COLO829 (cell line): Measurements from ENCODE around the gene ARL6IP4.
A peak's percentile ranks its signal among the peaks of the same experiment; 100 is the strongest.
"Not testable (repeated sequence)": the region's sequence is repeated elsewhere in the genome, so short reads cannot be mapped to it uniquely, and the experiment has no call there.

Experiments used
- DNase-seq: peaks from one replicate; pipeline ENCODE4 v3.0.0; 2012; ENCODE audit warnings: low spot score

ARL6IP4 gene

DNA sequence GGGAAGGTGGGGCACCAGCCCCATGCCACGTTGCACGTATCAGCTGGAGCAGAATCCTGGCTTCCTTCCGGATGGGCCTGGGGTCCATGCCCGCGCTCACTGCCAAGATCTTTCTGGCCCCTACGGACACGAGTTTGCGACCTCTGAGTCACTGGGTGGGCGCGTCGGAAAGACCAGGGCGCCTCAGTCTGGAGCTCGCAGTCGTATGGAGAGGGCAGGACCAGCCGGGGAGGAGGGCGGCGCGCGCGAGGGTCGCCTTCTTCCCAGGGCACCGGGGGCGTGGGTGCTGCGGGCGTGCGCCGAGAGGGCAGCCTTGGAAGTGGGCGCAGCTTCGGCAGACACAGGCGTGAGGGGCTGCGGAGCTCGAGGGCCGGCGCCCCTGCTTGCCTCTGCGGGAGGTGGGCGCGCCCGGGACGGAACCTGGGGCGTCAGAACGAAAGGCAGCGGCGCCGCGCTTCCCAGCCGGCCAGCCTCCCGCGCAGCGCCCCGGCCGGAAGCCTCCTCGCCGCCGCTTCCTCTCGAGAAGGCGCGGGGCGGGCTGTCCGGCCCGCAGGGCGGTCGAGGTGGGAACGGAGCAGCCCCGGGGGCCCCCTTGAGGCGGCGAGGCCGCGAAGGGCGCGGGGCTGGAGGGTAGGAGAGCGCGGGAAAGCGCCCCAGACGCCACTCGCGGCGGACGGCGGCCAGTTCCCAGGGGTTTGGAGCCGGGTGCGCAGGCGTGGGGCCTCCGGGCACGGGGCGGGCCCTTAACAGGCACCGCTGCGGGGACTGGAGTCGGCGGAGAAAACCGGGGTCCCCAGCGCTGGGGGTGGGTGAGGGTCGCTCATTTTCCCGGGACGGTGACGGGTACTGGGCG, at the start of gene ARL6IP4:
TSS of gene ARL6IP4 (plus strand) at position 499 of the 853 bp plus-strand sequence. CDS start 459 bp downstream, outside the sequence.
- peak; percentile 53 for DNase-seq

DNA sequence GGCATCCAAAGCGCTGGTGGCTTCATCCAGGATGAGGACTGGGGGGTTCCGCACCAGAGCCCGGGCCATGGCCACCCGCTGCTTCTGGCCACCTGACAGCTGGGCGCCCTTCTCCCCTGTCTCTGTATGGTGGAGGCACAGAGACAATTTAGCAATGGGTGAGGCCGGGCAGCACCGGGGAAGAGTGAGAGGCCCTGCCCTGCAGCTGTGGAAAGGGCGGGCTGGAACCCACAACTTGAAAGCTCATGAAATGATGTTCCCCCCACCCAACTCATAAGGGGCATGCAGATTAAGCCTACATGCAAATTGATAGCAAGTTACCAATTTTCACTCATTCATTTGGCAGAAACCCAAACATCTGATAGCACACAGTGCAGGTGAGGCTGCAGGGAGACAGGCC, 48.3 kb upstream of the ARL6IP4 start:
- no peak for DNase-seq

DNA sequence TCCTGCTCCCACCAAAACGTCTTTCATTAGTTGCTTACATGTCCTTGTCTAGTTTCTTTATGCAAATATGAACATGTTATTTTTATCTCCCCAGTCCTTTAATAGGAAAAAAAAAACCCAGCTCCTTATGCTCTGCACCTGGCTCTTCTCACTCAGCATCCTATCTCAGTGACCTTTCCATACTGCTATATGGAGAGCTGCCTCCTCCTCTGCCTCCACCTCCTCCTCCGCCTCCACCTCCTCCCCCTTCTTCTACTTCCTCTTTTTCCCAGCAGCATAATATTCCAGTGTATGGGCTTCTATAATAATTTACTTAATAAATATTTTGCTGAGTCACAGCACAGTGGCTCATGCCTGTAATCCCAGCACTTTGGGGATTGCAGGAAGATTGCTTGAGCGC, 45.8 kb upstream of the ARL6IP4 start:
- DNase-seq, result no peak

DNA sequence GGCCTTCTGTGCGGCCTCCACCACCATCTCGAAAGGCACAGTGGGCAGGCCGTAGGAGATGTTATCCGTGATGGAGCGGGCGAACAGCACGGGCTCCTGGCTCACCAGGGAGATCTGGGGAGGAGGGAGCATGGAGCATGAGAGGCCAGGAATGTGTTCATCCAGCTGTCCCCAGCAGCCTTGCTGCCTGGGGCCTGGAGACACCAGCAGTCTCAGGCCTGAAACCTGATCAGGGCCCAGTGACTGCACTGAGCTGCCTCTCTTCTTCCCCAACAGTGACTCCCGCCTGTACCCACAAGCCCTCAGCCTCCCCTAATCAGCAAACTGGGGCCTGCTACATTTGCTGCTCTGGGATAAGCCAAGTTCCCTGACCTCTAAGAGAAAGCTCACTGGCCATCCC, 45.2 kb upstream of the ARL6IP4 start:
- DNase-seq, result no peak

DNA sequence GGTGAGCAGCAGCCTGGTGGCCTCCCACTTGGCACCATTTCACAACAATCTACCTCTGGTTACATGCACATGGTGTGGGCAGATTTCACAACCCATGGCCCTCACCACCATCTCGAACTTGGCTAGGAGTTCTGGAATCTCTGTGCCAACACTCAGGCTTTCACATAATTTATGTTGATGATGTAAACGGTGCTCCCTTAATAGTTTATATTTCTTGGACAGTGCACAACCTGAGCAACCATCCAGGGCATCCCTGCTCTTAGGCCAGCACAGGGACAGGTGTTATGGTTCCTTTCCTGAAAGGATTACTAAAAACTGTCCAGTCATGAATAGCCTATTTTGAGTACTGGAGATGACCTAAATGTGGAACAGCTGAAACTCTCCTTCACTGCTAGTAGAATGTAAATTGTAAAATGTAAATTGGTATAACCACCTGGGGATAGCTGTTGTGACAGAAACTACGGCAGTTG, 42.8 kb upstream of the ARL6IP4 start:
- DNase-seq, result no peak

DNA sequence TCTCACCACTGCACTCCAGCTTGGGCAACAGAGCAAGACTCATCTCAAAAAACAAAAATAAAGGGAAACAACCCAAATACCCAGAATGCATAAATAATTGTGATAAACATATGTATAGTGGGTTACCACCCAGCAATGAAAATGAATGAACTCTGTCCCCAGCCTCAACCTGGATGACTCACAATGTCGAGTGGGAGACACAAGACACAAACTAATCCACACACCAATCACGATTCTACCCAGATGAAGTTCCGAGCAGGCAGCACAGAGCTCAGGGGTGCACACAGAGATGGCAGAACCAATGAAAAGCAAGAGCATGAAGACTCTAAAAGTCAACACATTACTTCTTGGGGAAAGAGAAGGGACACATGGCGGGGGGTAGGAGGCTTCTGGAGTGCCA, 41.4 kb upstream of the ARL6IP4 start:
- no peak for DNase-seq

DNA sequence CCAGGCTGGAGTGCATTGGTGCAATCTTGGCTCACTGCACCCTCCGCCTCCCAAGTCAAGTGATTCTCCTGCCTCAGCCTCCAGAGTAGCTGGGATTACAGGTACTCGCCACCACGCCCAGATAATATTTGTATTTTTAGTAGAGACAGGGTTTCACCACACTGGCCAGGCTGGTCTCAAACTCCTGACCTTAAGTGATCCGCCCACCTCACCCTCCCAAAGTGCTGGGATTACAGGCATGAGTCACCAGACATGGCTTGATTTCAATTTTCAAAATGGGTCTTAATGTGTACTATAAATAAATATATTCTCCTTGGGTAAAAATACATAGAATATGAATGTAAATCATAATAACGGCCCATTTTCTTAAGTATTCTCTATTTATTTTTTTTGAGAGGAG, 39.1 kb upstream of the ARL6IP4 start:
- not testable (repeated sequence) for DNase-seq

DNA sequence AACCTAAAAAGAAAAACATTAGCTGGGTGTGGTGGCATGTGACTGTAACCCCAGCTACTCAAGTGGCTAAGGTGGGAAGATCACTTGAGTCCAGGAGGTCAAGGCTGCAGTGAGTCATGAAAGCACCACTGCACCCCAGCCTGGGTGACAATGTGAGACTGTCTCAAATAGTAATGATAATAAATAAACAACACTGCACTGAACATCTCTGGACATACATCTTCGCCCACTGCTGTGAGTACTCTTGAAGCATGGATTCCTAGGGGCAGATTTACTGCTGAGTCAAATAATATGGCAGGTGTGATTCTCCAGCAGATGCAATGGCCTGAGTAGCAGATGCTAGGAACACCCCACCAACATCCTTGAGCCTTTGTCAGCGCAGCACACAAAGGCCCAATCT, 37.8 kb upstream of the ARL6IP4 start:
- DNase-seq, result no peak

DNA sequence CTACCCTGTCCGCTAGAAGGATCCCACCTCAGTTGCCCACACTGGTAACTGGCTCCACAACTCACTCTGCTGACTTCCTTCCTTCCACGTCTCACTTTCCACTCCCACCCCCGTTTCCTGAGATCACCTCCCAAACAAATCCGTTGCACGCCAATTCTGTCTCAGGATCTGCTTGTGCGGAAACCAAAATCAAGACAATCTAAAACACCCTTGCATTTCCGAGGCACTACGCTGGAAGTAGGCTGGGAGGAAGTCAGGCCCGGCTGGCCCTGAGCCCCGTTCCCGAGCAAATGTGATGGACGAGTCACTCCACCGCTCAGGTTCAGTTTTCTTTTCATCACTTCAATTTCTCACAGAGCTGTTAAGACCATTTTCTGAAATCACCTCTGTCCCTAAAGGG, 37.3 kb upstream of the ARL6IP4 start:
- no peak for DNase-seq

DNA sequence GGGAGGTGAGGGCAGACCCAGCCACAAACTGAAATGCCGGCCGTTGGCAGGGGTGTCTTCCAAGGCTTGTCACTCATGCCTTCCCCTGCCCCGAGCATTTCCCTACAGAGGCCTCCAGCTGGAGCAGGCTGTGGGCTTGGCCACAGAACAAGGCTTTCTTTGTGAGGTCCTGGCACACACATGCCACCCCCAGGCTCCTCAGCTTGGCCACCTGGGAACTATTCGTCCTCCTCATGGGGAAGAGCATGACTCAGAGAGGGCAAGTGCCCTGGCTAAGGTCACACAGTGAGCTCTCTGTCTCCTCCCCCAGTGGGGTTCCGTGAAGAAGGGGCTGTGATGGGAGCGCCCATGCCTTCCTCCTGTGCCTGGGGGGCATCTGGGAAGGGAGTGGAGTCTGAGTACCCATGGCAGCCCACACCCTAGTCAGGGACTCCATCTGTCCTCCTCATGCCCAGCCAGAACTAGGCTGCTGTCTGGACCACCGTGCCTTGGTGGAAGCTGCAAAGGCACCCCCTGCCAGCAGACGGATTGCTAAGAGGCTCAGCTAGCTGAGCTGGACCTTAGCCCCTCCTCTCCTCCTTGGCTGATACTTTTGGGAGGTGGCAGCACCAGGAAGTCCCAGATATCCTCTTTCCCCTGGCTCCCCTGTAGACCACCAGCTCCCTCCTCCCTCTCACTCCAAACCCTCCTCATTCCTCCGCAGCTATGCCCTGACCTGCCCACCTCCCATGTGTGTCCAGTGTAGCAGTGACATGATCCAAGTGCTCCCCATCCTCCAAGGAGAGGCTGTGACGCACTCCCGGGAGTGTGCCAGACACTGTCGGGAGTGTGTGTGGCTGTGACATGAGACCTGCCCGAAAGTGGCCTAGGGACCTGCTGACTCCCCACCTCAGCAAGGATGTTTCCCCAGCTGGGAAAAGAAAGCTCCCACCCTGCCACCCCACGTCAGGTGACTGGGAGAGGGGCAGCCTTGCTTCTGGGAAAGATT, 35.6 kb upstream of the ARL6IP4 start:
- DNase-seq, result peak; percentile 91

DNA sequence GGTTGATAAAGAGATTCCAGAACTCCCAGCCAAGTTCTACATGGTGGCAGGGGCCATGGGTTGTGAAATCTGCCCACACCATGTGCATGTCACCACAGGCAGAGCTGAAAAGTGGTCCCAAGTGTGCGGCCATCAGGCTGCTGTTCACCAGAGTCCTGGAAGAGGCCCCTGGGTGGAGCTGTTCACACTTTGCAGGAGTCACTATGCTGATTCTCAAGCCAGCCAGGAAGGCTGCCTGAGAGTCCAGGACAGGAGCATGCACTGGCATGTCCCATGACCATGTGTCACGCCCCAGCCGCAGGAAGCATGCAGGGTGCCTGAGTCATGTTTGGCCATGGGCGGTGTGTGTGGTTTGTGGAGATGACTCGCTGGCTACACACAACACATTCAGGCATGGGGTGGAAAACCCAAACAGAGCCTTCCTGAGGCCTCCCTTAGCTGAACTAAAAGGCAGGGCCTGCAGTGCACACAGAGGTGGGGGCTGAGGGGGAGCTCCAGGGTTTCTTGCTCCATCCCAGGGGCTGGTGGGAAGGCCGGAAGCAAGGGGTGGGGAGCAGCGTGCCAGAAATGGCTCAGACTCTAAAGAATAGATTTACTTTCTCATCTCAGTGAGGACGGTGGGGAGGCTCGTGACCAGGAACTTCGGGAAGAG, 33.7 kb upstream of the ARL6IP4 start:
- DNase-seq, result peak; percentile 98

DNA sequence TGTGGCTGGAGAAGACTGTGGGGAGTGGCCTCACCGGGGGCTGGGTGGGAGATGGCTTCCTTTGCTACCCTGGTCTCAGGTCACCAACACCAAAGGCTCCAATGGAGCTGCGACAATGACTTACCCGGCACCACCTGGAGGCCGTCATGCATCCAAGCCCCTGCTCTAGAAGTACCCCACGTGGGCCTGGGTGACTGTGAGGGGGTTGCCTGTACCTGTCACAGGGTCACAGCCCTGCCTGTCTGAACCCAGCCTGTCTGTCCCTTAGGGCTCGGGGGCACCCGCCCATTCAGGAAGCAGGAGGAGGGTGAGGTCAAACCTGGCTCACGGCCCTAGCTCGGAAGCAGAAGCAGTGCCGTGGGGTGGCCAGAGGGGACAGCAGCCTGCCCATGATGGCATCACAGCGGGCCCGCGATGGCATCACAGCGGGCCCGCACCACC, 33.1 kb upstream of the ARL6IP4 start:
- no peak for DNase-seq

DNA sequence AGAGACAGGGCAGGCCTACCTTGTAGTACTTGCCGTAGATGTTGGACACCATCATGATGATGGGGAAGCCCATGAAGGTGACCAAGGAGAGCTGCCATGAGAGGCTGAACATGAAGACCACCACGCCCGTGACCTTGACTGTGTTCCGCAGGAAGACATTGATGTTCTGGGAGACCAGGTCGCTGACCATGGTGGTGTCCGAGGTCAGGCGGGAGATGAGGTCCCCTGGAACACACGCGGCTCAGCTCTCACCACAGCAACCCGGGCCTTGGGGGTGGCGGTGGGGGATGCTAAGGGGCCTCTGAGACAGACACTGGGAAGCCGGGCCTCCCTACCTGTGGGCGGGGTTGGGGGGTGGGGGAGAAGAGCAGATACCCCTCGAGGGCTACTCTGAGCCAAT, 31.9 kb upstream of the ARL6IP4 start:
- no peak for DNase-seq

DNA sequence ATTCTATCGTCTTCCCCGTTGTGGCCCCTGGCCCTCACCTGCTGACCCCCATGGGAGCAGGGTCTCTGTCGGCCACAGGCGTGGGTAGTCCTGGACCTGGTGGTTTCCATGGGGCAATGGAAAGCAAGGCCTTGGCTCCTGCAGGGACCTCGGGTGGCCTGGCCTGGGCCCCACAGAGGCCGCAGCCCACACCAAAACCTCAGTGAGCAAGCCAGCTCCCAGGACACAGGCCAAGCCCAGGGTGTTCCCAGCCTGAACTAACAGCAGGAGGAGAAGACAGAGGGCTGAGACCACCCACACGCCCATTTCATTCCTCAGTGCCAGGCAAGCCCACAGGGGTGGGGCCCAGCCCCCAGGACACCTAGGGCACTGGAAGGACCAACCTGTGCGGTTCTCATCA, 31.1 kb upstream of the ARL6IP4 start:
- no peak for DNase-seq

DNA sequence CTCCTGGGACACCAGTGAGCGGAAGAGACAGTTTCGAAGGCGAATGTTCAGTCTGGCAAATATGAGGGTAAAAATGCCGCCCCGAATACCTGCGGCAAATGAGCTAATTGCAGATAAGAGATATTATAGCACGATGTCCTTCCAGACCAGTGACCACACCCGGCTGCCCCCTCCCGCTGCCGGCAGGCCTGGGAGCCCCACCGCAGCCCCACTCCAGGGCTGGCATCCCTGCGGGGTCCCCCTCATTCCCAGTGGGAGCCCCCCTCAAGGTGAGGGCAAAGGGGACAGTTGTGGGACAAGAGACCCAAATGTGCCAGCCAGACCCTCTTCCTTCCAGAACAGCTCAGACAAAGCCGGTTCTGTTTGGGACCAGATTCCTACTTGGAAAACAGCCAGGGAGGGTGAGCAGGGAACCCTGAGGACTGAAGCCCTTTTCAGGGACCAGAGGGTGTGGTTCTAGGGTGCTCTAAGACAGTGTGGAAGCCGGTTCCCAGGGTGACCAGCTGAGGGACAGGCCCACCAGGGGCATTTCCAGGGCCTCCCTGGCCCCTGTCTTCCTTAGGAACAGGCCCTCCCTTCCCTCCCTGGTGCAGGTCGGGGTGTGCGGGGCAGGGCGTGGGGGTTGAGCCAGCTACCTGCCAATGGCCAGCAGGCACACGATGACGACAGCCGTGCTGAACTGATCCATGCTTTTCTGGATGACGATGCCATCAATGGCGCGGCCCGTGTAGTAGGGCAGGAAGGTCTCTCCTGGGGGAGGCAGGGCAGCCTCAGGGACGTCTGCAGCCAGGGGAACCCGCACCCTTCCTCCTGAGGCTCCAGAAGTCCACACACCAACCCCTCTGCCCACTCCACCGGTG, 30.4 kb upstream of the ARL6IP4 start:
- no peak for DNase-seq

DNA sequence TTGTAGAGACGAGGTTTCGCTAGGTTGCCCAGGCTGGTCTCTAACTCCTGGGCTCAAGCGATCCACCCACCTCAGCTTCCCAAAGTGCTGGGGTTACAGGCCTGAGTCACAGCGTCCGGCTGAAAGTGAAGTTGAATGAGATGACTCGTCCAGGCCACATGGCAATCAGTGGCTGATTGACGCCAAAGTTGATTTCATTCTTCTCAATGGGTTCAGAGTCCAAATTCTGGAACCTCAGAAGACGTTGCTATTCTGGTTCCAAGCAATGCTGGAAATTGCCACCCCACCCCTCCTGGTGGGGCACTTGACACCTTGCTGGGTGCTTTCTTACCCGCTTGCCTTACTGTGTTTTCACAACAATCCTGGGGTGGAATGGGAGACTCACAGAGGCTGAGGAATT, 29.1 kb upstream of the ARL6IP4 start:
- no peak for DNase-seq

DNA sequence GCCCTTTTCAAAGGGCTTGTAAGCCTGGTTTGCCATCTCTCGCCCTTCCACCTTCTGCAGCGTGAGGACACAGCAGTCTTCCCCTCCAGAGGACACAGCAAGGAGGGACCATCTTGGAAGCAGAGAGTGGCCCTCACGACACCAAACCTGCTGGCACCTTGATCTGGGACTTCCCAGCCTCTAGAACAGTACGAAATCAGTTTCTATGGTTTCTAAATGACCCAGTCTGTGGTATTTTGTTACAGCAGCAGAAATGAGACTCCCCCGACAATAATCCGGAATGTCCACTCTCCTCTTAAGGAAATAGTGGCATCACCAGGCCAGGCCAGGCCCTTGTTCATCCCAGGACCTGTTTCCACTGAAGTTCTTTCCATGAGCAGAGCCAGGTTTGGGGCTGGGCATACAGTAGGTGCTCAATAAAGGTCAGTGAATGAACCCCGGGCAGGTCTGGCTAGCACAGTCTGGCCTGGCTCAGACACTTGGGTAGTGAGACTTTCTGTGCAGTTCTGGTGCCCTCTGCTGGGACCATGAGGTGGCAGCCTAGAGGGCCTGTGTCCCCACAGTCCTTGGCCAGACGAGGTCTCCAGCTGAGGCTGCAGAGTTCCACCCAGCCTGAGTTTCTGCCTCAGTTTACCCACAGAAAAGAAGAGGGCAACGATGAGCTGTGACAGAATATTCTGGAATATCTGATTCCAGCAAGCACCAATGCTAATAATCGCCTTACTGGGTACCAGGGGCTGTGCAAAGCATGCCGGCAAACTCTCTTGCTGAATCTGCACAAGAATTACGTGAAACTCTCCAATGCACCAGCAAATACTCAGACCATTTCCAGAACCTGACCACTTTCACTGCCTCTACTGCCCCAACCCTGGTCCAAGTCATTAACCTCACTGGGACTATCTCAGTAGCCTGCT, 28.2 kb upstream of the ARL6IP4 start:
- DNase-seq, result peak; percentile 74

DNA sequence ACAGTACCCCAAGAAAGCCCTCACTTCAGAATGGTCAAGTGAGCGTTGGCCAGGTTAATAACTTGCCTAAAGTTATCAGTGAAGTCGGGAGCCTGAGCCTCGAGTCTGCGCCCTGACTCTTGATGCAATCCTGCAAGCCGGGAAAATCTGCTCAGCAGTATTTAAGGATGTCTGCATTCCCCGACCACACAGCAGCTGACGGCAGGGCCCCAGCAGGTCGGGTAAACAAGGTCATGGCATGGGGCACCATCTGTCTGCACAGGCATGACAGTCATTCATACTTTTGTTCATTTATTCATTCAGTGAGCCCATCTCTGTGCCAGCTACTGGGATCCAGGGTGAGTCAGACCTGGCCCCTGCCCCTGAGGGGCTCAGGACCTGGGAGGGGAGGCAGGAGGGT, 25.3 kb upstream of the ARL6IP4 start:
- no peak for DNase-seq

DNA sequence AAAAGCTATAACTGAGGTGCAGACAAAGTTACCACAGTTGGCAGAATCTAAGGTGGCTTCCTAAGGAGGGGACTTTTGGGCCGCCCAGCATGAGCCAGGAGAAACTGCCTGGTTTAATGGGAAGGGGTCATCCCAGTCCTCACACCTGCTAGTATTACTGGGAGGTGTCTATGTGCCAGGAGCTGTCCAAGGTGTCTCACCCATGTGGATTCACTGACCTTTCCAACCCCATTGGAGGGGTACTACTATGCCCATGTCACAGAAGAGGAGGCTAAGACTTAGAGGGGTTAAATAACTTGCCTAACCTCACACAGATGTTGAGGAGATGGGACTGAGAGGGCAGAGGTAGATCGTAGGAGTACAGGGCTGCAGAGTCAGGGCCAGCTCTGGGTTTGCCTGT, 24.4 kb upstream of the ARL6IP4 start:
- DNase-seq, result no peak
